ENCODE results near the gene LRRC8B.
"Not testable (repeated sequence)": the region's sequence is repeated elsewhere in the genome, so short reads cannot be mapped to it uniquely, and the experiment has no call there.

Gene LRRC8B

GRCh38 chr1:89525169-89525855 is 683 bp downstream of the LRRC8B start:
- no peak for FAIRE-seq

DNA sequence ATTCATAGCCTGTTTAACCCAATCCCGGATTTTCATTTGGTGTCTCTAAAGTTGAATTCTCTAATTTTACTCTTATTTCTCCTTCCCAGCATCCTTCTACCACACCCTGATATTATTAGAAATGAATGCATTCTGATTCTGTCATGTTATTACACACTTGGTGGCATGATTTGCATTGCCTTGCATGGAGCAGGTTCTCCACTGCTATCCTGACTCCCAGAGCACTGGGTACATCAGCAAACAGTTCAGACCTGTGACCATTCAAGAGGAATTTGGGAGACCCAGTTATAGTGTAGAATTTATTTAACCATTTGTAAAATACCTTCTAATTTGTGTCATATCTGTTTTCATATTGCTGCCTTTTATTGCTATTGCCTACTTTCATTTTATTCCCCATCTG is 2.6 kb downstream of the LRRC8B start:
- FAIRE-seq: no peak

DNA sequence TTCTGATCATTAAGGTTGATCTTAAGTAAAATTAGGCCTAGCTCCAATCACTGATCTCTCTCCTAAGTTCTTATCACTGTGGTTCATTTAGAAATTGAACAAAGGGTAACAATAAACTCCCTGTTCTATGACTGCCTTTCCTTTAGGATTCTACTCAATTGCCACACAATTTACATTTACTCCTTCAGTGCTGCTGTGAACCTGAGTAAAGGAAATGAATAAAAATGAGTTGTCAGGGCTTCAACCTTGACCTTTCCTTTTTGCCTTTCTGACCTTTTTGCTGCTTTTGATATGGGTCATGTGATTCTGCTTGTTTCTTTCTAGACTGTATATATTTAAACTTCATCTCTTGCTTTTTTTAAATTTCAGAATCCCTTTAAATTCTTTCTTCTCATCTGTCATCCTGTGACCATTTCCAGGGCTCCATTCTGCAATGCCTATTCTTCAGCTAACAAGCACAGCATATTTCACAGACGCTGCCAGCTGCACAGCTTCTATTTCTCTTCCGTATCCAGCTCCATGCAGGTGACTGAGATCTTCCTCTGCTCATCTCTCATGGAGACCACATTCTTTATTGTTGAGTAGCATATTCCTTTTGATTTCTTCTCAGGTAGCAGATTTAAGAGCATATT is 3.2 kb downstream of the LRRC8B start:
- FAIRE-seq: no peak

DNA sequence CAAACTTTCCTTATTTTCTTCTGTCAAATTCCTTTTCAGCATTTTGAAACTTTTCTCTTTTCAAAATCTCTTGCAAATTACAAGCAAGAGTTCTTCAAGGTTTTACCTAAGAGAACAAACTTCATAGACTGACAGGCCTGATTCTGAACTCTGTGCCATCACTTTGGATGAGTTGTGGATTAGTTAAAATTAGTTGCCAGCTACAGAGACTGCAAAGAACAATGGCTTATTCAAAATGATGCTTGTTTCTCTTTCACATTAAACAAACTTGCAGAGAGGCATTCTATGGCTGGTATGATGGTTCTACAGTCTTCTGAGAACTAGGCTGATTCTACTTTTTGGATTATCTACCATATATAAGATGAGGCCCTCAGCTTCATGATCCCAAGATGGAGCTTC is 3.8 kb downstream of the LRRC8B start:
- FAIRE-seq: no peak

DNA sequence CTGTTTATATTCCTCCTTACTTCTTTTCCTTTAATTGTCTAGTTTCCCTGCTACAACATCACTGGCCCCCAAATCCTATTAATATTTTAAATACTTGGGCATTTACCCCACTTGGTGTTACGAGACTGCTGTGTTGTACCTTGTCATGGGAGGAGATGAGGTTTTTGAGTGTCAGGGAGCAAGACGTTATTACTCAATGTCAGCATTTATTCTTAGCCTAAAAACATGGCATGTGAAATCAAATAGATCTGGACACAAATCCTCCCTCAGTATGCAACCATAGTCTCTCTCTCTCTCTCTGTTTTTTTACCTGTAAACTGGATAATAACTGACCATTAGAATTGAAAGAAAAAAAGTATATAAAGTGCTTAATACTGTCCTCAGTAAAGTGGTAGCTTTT is 4.6 kb downstream of the LRRC8B start:
- FAIRE-seq: no peak

GRCh38 chr1:89530444-89531089 is 5.9 kb downstream of the LRRC8B start:
- no peak for FAIRE-seq

DNA sequence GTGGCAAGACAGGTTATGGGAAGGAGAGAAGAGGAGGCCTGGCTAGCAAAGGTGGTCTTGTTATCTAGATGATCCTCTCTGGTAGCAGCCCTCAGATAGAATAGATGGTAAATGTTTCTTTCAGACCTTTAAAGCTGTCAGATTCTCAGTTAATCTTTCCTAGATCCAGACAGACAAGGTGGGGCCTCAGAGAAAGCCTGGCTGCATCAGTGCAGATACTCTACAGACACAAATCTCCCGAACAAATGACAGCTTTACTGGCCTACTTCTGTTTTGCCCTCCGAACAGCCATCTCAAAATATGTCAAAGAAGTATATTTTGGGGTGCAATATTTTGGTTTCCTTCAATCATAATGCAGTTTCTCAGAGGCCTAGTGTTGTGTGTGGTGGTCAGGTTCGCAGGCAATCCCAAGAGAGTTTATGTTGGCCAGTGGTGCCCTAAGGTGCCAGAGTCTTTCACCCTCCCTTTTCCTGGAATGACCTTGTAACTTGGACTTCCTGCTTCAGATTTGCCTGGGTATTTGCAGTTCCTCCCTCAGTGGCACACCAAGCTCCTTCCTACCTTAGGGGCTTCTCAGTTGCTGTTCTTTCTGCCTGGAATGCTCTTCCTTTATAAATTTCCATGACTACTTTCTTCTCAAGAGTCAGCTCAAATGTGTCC is 7.0 kb downstream of the LRRC8B start:
- FAIRE-seq: no peak

- FAIRE-seq: no peak
Observed at GRCh38 chr1:89532228-89532627, 7.6 kb downstream of the LRRC8B start.

DNA sequence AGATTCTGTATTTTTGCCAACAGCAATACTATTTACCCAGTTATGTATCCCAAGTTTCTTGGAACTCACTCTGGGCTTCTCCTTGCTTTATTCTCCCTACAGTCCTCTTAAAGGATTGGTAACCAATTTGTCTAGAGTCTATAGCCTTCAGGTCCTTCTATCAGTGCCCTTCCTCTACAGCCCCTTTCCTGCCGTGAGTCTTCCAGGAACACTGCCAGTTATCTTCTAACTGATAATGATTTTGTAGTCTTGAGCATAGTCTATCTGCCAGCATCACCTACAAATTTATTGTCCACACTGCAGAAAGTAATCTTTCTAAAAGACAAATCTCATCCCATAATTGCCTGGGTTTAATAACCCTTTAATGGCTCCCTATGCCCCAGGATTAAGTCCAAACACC is 8.2 kb downstream of the LRRC8B start:
- no peak for FAIRE-seq

GRCh38 chr1:89535537-89535936 is 10.9 kb downstream of the LRRC8B start:
- FAIRE-seq: no peak

- no peak for FAIRE-seq
Observed at GRCh38 chr1:89536555-89537341, 12.1 kb downstream of the LRRC8B start.

GRCh38 chr1:89538361-89538760 is 13.7 kb downstream of the LRRC8B start:
- FAIRE-seq: no peak

GRCh38 chr1:89539128-89539527 is 14.5 kb downstream of the LRRC8B start:
- no peak for FAIRE-seq

DNA sequence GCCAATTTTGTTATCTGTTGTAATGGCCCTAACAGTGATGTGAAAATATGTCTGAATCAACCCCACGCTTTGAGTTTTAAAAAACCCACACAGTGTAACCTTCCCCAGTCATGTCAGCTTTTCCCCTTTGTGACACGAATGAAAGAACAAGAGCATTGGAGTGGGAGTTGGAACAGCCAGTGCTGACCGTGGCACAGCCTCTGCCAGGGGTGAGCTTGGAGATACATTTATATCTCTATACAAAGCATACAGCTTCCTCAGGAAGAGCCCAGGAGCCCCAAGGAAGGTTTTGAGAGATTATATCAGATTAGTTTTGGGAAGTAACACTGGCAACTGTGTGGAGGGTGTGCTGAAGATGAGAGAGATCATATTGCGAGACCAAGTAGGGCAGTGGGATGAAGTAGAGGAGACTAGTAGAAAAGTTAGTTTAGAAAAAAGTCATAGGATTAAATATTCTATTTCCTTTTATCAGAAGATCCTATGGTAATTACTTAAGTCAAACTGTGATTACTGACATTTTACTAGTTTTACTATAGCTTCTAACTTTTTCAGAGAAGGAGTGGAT is 15.9 kb downstream of the LRRC8B start:
- no peak for FAIRE-seq

DNA sequence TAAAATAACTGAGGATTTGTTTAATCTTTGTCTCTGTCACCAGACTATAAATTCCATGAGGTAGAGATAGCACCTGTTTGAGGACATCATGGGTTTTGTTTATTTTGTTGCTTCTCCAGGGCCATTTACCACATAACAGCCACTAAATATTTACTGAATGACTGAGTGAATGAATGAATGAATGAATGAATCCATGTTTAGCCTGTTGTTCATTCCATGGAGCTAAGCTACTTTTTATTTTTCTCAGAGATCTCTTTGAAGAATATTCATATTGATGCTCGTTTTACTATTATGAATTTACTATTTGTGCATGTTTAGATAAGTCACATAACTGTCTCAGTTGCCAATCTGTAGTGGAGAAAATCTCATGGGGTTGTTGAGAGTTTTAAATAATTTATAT is 17.7 kb downstream of the LRRC8B start:
- FAIRE-seq: no peak

- not testable (repeated sequence) for FAIRE-seq
Observed at GRCh38 chr1:89543632-89544031, 19.0 kb downstream of the LRRC8B start.

DNA sequence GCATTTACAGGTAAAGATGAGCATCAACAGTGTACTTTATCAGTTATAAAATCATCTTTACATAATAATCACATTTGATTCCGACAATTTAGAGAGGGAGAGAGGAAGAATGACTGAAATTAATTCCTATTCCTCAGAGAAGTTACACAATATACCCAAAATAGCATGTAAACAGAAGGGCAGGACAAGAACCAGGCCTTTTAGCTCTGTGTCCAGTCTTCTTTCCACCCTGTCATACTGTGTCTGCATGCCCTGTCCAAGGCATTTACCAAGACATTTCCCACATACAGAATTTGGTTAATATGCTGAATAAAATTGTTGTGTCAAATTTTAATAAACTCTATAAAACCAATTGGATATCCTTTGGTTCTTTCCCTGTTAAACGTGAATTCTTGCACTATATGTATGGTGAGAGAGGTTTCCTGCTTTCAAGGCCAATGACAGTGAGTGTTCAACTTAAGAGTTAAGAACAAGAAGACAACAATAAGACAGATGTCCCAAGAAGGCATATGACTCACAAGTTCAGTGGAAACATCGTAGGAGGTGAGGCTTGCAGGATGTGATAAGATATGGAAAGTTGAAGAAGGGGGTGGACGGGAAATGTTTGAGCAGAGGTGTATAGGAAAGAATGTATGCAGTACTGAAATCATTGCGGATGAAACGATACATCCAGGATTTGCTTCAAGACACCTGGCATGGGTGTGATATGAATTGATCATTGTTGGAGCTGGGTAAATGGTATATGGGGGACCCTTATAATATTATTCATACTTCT is 20.8 kb downstream of the LRRC8B start:
- no peak for FAIRE-seq

- FAIRE-seq: no peak
Observed at GRCh38 chr1:89546082-89546889, 21.7 kb downstream of the LRRC8B start.

- no peak for FAIRE-seq
Observed at GRCh38 chr1:89546934-89547562, 22.4 kb downstream of the LRRC8B start.

DNA sequence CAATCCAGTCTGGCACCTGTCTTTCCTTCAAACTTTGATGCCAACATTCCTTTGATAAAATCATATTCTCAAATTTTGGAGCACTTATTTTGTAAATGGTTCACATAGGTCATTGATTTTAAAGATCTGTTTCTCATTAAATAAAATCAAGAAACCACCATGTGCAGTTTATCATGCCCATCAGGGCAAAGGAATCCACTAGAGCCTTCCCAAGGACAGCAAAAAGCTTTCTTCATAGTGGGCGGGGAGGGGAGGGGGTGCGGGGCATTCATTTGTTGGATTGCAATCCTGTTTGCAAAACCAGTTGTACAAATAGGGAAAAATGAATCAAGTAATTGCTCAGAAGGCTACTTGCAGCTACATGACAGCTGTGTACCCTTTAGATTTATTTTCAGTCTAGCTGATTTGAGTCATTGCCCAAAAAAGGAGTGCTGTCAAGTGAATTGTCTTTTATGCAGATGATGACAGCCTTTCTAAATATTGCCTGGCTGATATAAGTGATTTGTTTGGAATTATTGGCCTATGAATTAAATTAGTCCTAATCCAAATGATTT is 23.0 kb downstream of the LRRC8B start:
- FAIRE-seq: no peak
